Chondrocyte (in vitro differentiated cells): ENCODE data around the gene NFIA. TPM values are rescaled to one million over a fixed set of nuclear protein-coding genes. Genes with fewer than 3 reads are reported as not detected.

Experiments
- DNase-seq: peaks from one replicate; pipeline ENCODE4 v3.0.0; 2021; ENCODE audit warnings: mixed read lengths, low spot score
- H3K27ac Mint-ChIP-seq: one replicate; pipeline ENCODE4 v1.8.0; 2021; ENCODE audit warnings: mild to moderate bottlenecking, moderate library complexity, mixed read lengths; ENCODE audit not compliant: unreplicated experiment
- H3K27me3 Mint-ChIP-seq: 2 replicates; pipeline ENCODE4 v1.8.0; 2021; ENCODE audit warnings: low read depth, mixed read lengths
- H3K36me3 Mint-ChIP-seq: 2 replicates; pipeline ENCODE4 v1.8.0; 2021; ENCODE audit warnings: low read depth, mixed read lengths
- H3K4me1 Mint-ChIP-seq: 2 replicates; pipeline ENCODE4 v1.8.0; 2021; ENCODE audit warnings: low read depth, mild to moderate bottlenecking, mixed read lengths
- H3K4me3 Mint-ChIP-seq: one replicate; pipeline ENCODE4 v1.8.0; 2021; ENCODE audit warnings: mild to moderate bottlenecking, moderate library complexity, mixed read lengths; ENCODE audit not compliant: unreplicated experiment
- H3K9me3 Mint-ChIP-seq: 2 replicates; pipeline ENCODE4 v1.8.0; 2021; ENCODE audit warnings: low read depth, mixed read lengths
- CTCF ChIP-seq: fragments of 200-600 bp; sonication (generic); IDR thresholded peaks from 2 replicates; pipeline ENCODE4 v1.5.0; 2021; ENCODE audit warnings: antibody characterized with exemption, mild to moderate bottlenecking, moderate library complexity
- total RNA-seq: library from RNA; stranded (reverse); gene quantifications from 3 replicates; pipeline ENCODE4 v1.2.1, GENCODE V29; 2021

NFIA gene
- total RNA-seq, 1 donor from 2014 or later, result 43.0 TPM

- no peak overlapping the region for H3K4me3 Mint-ChIP-seq
- H3K36me3 Mint-ChIP-seq, result peaks cover 3% of the 10 kb centered on the region
- no peak overlapping the region for H3K27ac Mint-ChIP-seq
- peaks cover 10% of the 10 kb centered on the region for H3K4me1 Mint-ChIP-seq
- peaks cover 5% of the 10 kb centered on the region for H3K9me3 Mint-ChIP-seq
- DNase-seq, result no peak
- H3K27me3 Mint-ChIP-seq, result no peaks in the 10 kb centered on the region
- no peak for TF ChIP-seq CTCF
Observed at GRCh38 chr1:61109910-61110309, 27.5 kb downstream of the NFIA start.

GRCh38 chr1:61110554-61110953 lies 28.2 kb downstream of the NFIA start:
- no peak for DNase-seq
- no peaks in the 10 kb centered on the region for H3K27me3 Mint-ChIP-seq
- H3K27ac Mint-ChIP-seq, result no peak overlapping the region
- no peak for TF ChIP-seq CTCF
- H3K36me3 Mint-ChIP-seq, result peaks cover 3% of the 10 kb centered on the region
- peaks cover 5% of the 10 kb centered on the region for H3K9me3 Mint-ChIP-seq
- H3K4me1 Mint-ChIP-seq, result peaks cover 8% of the 10 kb centered on the region
- no peak overlapping the region for H3K4me3 Mint-ChIP-seq

GRCh38 chr1:61111084-61112004 lies 29.0 kb downstream of the NFIA start:
- no peak for TF ChIP-seq CTCF
- Mint-ChIP-seq H3K27me3 (no peaks in the 10 kb centered on the region), H3K27ac (peak overlapping the region; percentile 0), H3K4me1 (peaks cover 14% of the 10 kb centered on the region), H3K9me3 (peaks cover 5% of the 10 kb centered on the region), H3K4me3 (no peak overlapping the region), H3K36me3 (peaks cover 3% of the 10 kb centered on the region)
- no peak for DNase-seq

- Mint-ChIP-seq H3K4me3 (no peak overlapping the region), H3K27ac (no peak overlapping the region), H3K27me3 (no peaks in the 10 kb centered on the region), H3K36me3 (no peaks in the 10 kb centered on the region), H3K9me3 (no peaks in the 10 kb centered on the region), H3K4me1 (peaks cover 24% of the 10 kb centered on the region)
- DNase-seq, result no peak
- TF ChIP-seq CTCF, result no peak
Observed at GRCh38 chr1:61114178-61114870, 32.0 kb downstream of the NFIA start.

- no peaks in the 10 kb centered on the region for H3K36me3 Mint-ChIP-seq
- peaks cover 32% of the 10 kb centered on the region for H3K4me1 Mint-ChIP-seq
- TF ChIP-seq CTCF, result no peak
- no peaks in the 10 kb centered on the region for H3K9me3 Mint-ChIP-seq
- no peak overlapping the region for H3K4me3 Mint-ChIP-seq
- no peak overlapping the region for H3K27ac Mint-ChIP-seq
- no peak for DNase-seq
- no peaks in the 10 kb centered on the region for H3K27me3 Mint-ChIP-seq
Observed at GRCh38 chr1:61115436-61115835, 33.1 kb downstream of the NFIA start.
